Immature natural killer cell (primary cell): Measurements from ENCODE around the gene ARMC3. TPM values are rescaled to one million over a fixed set of nuclear protein-coding genes. Genes with fewer than 3 reads are reported as not detected.

Source experiments
- DNase-seq, 3 donors: peaks; one replicate each; pipeline ENCODE4 v3.0.0; 2022; ENCODE audit warnings: mixed read lengths in 1 of 3
- H3K27ac Mint-ChIP-seq, 6 donors: one replicate each; pipeline ENCODE4 v1.8.0; 2020; ENCODE audit warnings: mixed read lengths in 6 of 6, mild to moderate bottlenecking in 5 of 6, inconsistent platforms in 4 of 6, moderate library complexity in 3 of 6
- H3K27me3 Mint-ChIP-seq, 3 donors: one replicate each; pipeline ENCODE4 v1.8.0; 2020 to 2021; ENCODE audit warnings: low read depth in 3 of 3, mild to moderate bottlenecking in 3 of 3, mixed read lengths in 3 of 3, moderate library complexity in 3 of 3, inconsistent platforms in 1 of 3
- H3K36me3 Mint-ChIP-seq, 3 donors: one replicate each; pipeline ENCODE4 v1.8.0; 2020; ENCODE audit warnings: mixed read lengths in 3 of 3, inconsistent platforms in 2 of 3, mild to moderate bottlenecking in 2 of 3
- H3K4me1 Mint-ChIP-seq, 2 donors: one replicate each; pipeline ENCODE4 v1.8.0; 2020; ENCODE audit warnings: inconsistent platforms in 2 of 2, mild to moderate bottlenecking in 2 of 2, mixed read lengths in 2 of 2, moderate library complexity in 1 of 2
- H3K4me3 Mint-ChIP-seq, 5 donors: one replicate each; pipeline ENCODE4 v1.8.0; 2020; ENCODE audit warnings: mild to moderate bottlenecking in 5 of 5, mixed read lengths in 5 of 5, inconsistent platforms in 3 of 5, moderate library complexity in 3 of 5
- H3K9me3 Mint-ChIP-seq, 6 donors: one replicate each; pipeline ENCODE4 v1.8.0; 2020; ENCODE audit warnings: mild to moderate bottlenecking in 6 of 6, mixed read lengths in 6 of 6, inconsistent platforms in 4 of 6, moderate library complexity in 3 of 6
- polyA plus RNA-seq, 3 donors: library from polyadenylated mRNA; unstranded; fragments of 300-500 nt; fragmentation: Illumina TruSeq; gene quantifications; one replicate each; pipeline ENCODE4 v1.2.3, GENCODE V29; 2021

The ARMC3 gene
- polyA plus RNA-seq, 3 donors from 2014 or later = 0.32 TPM; not detected in 2

- peaks cover 0 to 14% (median 5%) of the 10 kb centered on the region in 3 donors for H3K36me3 Mint-ChIP-seq
- no peak overlapping the region for H3K4me3 Mint-ChIP-seq
Observed at GRCh38 chr10:22942437-22942836, 14.6 kb downstream of the ARMC3 start.

GRCh38 chr10:22945934-22946673 is 18.3 kb downstream of the ARMC3 start:
- peaks cover 6 to 20% (median 16%) of the 10 kb centered on the region in 3 donors for H3K36me3 Mint-ChIP-seq
- H3K27ac Mint-ChIP-seq = no peak overlapping the region
- H3K9me3 Mint-ChIP-seq = peaks cover 0 to 28% (median 17%) of the 10 kb centered on the region in 6 donors
- H3K4me1 Mint-ChIP-seq = peaks cover 0 to 2% of the 10 kb centered on the region in 2 donors
- DNase-seq = no peak
- no peak overlapping the region for H3K4me3 Mint-ChIP-seq
- peaks cover 0 to 22% (median 0%) of the 10 kb centered on the region in 3 donors for H3K27me3 Mint-ChIP-seq

More at GRCh38 chr10:22942437-22942836, 14.6 kb downstream of the ARMC3 start:
- H3K9me3 Mint-ChIP-seq = peaks cover 0 to 16% (median 8%) of the 10 kb centered on the region in 6 donors
- no peak for DNase-seq
- peaks cover 0 to 2% of the 10 kb centered on the region in 2 donors for H3K4me1 Mint-ChIP-seq
- H3K27ac Mint-ChIP-seq = no peak overlapping the region
- H3K27me3 Mint-ChIP-seq = peaks cover 0 to 29% (median 2%) of the 10 kb centered on the region in 3 donors

GRCh38 chr10:22954970-22955369 is 27.1 kb downstream of the ARMC3 start:
- H3K9me3 Mint-ChIP-seq = no peaks in the 10 kb centered on the region
- no peak for DNase-seq
- H3K27ac Mint-ChIP-seq = no peak overlapping the region
- no peak overlapping the region for H3K4me3 Mint-ChIP-seq
- no peaks in the 10 kb centered on the region for H3K4me1 Mint-ChIP-seq
- no peaks in the 10 kb centered on the region for H3K36me3 Mint-ChIP-seq
- peaks cover 0 to 2% (median 1%) of the 10 kb centered on the region in 3 donors for H3K27me3 Mint-ChIP-seq

- Mint-ChIP-seq H3K9me3 (no peaks in the 10 kb centered on the region), H3K4me1 (no peaks in the 10 kb centered on the region), H3K4me3 (no peak overlapping the region), H3K27me3 (peaks cover 0 to 3% (median 1%) of the 10 kb centered on the region in 3 donors), H3K36me3 (no peaks in the 10 kb centered on the region), H3K27ac (no peak overlapping the region)
- DNase-seq = no peak
Observed at GRCh38 chr10:22958338-22958737, 30.5 kb downstream of the ARMC3 start.

GRCh38 chr10:22959292-22959691 is 31.4 kb downstream of the ARMC3 start:
- no peak overlapping the region for H3K27ac Mint-ChIP-seq
- no peaks in the 10 kb centered on the region for H3K9me3 Mint-ChIP-seq
- H3K4me1 Mint-ChIP-seq = no peaks in the 10 kb centered on the region
- no peak overlapping the region for H3K4me3 Mint-ChIP-seq
- no peaks in the 10 kb centered on the region for H3K36me3 Mint-ChIP-seq
- peaks cover 0 to 3% (median 1%) of the 10 kb centered on the region in 3 donors for H3K27me3 Mint-ChIP-seq
- no peak for DNase-seq

- Mint-ChIP-seq H3K27me3 (peaks cover 0 to 3% (median 1%) of the 10 kb centered on the region in 3 donors), H3K27ac (no peak overlapping the region), H3K4me1 (no peaks in the 10 kb centered on the region), H3K36me3 (no peaks in the 10 kb centered on the region), H3K4me3 (no peak overlapping the region), H3K9me3 (no peaks in the 10 kb centered on the region)
- no peak for DNase-seq
Observed at GRCh38 chr10:22959950-22960349, 32.1 kb downstream of the ARMC3 start.

GRCh38 chr10:22962817-22963216 is 35.0 kb downstream of the ARMC3 start:
- Mint-ChIP-seq H3K27ac (no peak overlapping the region), H3K9me3 (no peaks in the 10 kb centered on the region), H3K27me3 (peaks cover 0 to 4% (median 3%) of the 10 kb centered on the region in 3 donors), H3K36me3 (peaks cover 0 to 3% (median 0%) of the 10 kb centered on the region in 3 donors), H3K4me3 (no peak overlapping the region), H3K4me1 (no peaks in the 10 kb centered on the region)
- DNase-seq = no peak

- Mint-ChIP-seq H3K4me3 (no peak overlapping the region), H3K27ac (no peak overlapping the region), H3K36me3 (peaks cover 0 to 3% (median 0%) of the 10 kb centered on the region in 3 donors), H3K9me3 (no peaks in the 10 kb centered on the region), H3K27me3 (peaks cover 0 to 5% (median 4%) of the 10 kb centered on the region in 3 donors), H3K4me1 (no peaks in the 10 kb centered on the region)
- DNase-seq = no peak
Observed at GRCh38 chr10:22969704-22970103, 41.9 kb downstream of the ARMC3 start.

- Mint-ChIP-seq H3K4me1 (no peaks in the 10 kb centered on the region), H3K4me3 (no peak overlapping the region), H3K27me3 (peaks cover 3 to 4% (median 4%) of the 10 kb centered on the region in 3 donors), H3K36me3 (peaks cover 0 to 3% (median 0%) of the 10 kb centered on the region in 3 donors), H3K27ac (no peak overlapping the region), H3K9me3 (no peaks in the 10 kb centered on the region)
- no peak for DNase-seq
Observed at GRCh38 chr10:22976534-22976933, 48.7 kb downstream of the ARMC3 start.

GRCh38 chr10:22977751-22978150 is 49.9 kb downstream of the ARMC3 start:
- Mint-ChIP-seq H3K27ac (no peak overlapping the region), H3K27me3 (peaks cover 3 to 4% (median 4%) of the 10 kb centered on the region in 3 donors), H3K4me3 (no peak overlapping the region), H3K4me1 (no peaks in the 10 kb centered on the region), H3K36me3 (peaks cover 0 to 5% (median 0%) of the 10 kb centered on the region in 3 donors), H3K9me3 (no peaks in the 10 kb centered on the region)
- no peak for DNase-seq

GRCh38 chr10:22978287-22978686 is 50.4 kb downstream of the ARMC3 start:
- H3K27ac Mint-ChIP-seq = no peak overlapping the region
- H3K4me3 Mint-ChIP-seq = no peak overlapping the region
- DNase-seq = no peak
- no peaks in the 10 kb centered on the region for H3K4me1 Mint-ChIP-seq
- peaks cover 3 to 4% (median 4%) of the 10 kb centered on the region in 3 donors for H3K27me3 Mint-ChIP-seq
- H3K36me3 Mint-ChIP-seq = peaks cover 0 to 6% (median 0%) of the 10 kb centered on the region in 3 donors
- H3K9me3 Mint-ChIP-seq = no peaks in the 10 kb centered on the region

GRCh38 chr10:22978918-22979317 is 51.1 kb downstream of the ARMC3 start:
- DNase-seq = no peak
- Mint-ChIP-seq H3K36me3 (peaks cover 0 to 6% (median 0%) of the 10 kb centered on the region in 3 donors), H3K4me1 (no peaks in the 10 kb centered on the region), H3K27ac (no peak overlapping the region), H3K9me3 (no peaks in the 10 kb centered on the region), H3K4me3 (no peak overlapping the region), H3K27me3 (peaks cover 3 to 4% (median 4%) of the 10 kb centered on the region in 3 donors)

- DNase-seq = no peak
- Mint-ChIP-seq H3K27ac (no peak overlapping the region), H3K9me3 (no peaks in the 10 kb centered on the region), H3K4me1 (no peaks in the 10 kb centered on the region), H3K36me3 (peaks cover 0 to 3% (median 0%) of the 10 kb centered on the region in 3 donors), H3K4me3 (no peak overlapping the region), H3K27me3 (peaks cover 3 to 4% (median 4%) of the 10 kb centered on the region in 3 donors)
Observed at GRCh38 chr10:22980822-22981221, 53.0 kb downstream of the ARMC3 start.

- peaks cover 2 to 4% (median 3%) of the 10 kb centered on the region in 3 donors for H3K27me3 Mint-ChIP-seq
- DNase-seq = no peak
- H3K4me1 Mint-ChIP-seq = peaks cover 3 to 10% of the 10 kb centered on the region in 2 donors
- H3K9me3 Mint-ChIP-seq = no peaks in the 10 kb centered on the region
- peaks cover 0 to 3% (median 0%) of the 10 kb centered on the region in 3 donors for H3K36me3 Mint-ChIP-seq
- H3K27ac Mint-ChIP-seq = no peak overlapping the region
- no peak overlapping the region for H3K4me3 Mint-ChIP-seq
Observed at GRCh38 chr10:22984066-22984465, 56.2 kb downstream of the ARMC3 start.
